Gastroesophageal sphincter (tissue), 4 donors: ENCODE measurements around the gene CCSER2. TPM values are rescaled to one million over a fixed set of nuclear protein-coding genes. Genes with fewer than 3 reads are reported as not detected.
"Not testable (repeated sequence)": the region's sequence is repeated elsewhere in the genome, so short reads cannot be mapped to it uniquely, and the experiment has no call there.

ENCODE experiments used
- ATAC-seq: fragments of 150-250 bp; one replicate; pipeline ENCODE4 v1.9.1; 2016; ENCODE audit warnings: mild to moderate bottlenecking, moderate library complexity
- H3K27ac ChIP-seq, 4 donors: fragments of 200-600 bp; sonication (generic) in 3 of 4; 1 replicate in 3 of 4; 2 replicates in 1 of 4; pipeline ENCODE4 v1.5.1; 2016 to 2019
- H3K27me3 ChIP-seq: fragments of 200-600 bp; sonication (generic); one replicate; pipeline ENCODE4 v1.5.1; 2019
- H3K36me3 ChIP-seq, 2 donors: fragments of 200-600 bp; sonication (generic); one replicate each; pipeline ENCODE4 v1.5.1; 2019; ENCODE audit warnings: control low read depth in 1 of 2
- H3K4me1 ChIP-seq, 3 donors: fragments of 200-600 bp; sonication (generic); 1 replicate in 2 of 3; 2 replicates in 1 of 3; pipeline ENCODE4 v1.5.1; 2016 to 2019; ENCODE audit warnings: control low read depth in 2 of 3
- H3K4me3 ChIP-seq, 2 donors: fragments of 200-600 bp; sonication (generic); one replicate each; pipeline ENCODE4 v1.5.1; 2019; ENCODE audit warnings: mild to moderate bottlenecking in 1 of 2, moderate library complexity in 1 of 2
- H3K9me3 ChIP-seq, 3 donors: fragments of 200-600 bp; sonication (generic); one replicate each; pipeline ENCODE4 v1.5.1; 2017 to 2019; ENCODE audit warnings: control low read depth in 2 of 3
- EP300 ChIP-seq: sonication (generic); formaldehyde crosslinking; IDR thresholded peaks from one replicate; pipeline ENCODE4 v1.6.1; 2017; ENCODE audit warnings: antibody characterized with exemption, mild to moderate bottlenecking
- POLR2A ChIP-seq, 2 donors: fragments of 450-650 bp; IDR thresholded peaks; one replicate each; pipeline ENCODE4 v1.6.1; 2017; ENCODE audit warnings: antibody characterized with exemption in 2 of 2, mild to moderate bottlenecking in 2 of 2, moderate library complexity in 1 of 2
- POLR2AphosphoS5 ChIP-seq: sonication (generic); formaldehyde crosslinking; IDR thresholded peaks from one replicate; pipeline ENCODE4 v1.6.1; 2017; ENCODE audit warnings: antibody characterized with exemption
- WGBS, 2 donors: methylation state at CpG; one replicate each; pipeline ENCODE4 v1.1.5; 2018; ENCODE audit warnings: low coverage in 1 of 2; 5-methylcytosine and 5-hydroxymethylcytosine counted together
- total RNA-seq, 4 donors: library from RNA; depleted of rRNA; stranded (reverse); fragments of >200 nt; gene quantifications; one replicate each; pipeline ENCODE4 v1.1.0, GENCODE V29; 2016
- TF ChIP-seq, protein P1 (sequence below), 4 experiments: fragments of 200-600 bp in 2 of 4; fragments of 450-650 bp in 2 of 4; sonication (generic) in 1 of 4; IDR thresholded peaks; one replicate each; pipeline ENCODE4 v1.5.1; 2017 to 2019; ENCODE audit warnings: antibody characterized with exemption in 4 of 4, mild to moderate bottlenecking in 2 of 4, moderate library complexity in 2 of 4

CCSER2 gene
- total RNA-seq, 4 donors from 2014 or later = 64.5 to 93.5 (median 83.3) TPM

DNA sequence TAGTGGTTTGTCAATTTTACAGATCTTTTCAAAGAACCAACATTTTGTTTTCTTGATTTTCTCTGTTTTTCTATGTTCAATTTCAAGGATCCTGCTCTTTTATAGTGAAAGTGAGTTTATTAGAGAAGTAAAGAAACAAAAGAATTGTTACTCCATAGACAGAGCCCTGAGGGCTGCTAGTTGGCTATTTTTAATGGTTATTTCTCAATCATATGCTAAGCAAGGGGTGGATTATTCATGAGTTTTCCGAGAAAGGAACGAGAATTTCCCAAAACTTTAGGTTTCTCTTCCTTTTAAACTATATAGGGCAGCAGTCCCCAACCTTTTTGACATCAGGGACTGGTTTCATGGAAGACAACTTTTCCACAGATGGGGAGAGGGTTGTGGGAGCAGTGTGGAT, 165.0 kb downstream of the CCSER2 start:
- Histone ChIP-seq H3K27me3 (no peaks in the 10 kb centered on the region), H3K36me3 (peaks cover 0 to 16% of the 10 kb centered on the region in 2 donors), H3K4me1 (peaks cover 0 to 7% (median 0%) of the 10 kb centered on the region in 3 donors), H3K9me3 (no peaks in the 10 kb centered on the region), H3K27ac (no peak overlapping the region), H3K4me3 (no peak overlapping the region)
- TF ChIP-seq EP300 (no peak), POLR2AphosphoS5 (no peak), POLR2A (IDR thresholded peaks at IDR 0.05) (no peak)
- TF ChIP-seq, protein P1, sequence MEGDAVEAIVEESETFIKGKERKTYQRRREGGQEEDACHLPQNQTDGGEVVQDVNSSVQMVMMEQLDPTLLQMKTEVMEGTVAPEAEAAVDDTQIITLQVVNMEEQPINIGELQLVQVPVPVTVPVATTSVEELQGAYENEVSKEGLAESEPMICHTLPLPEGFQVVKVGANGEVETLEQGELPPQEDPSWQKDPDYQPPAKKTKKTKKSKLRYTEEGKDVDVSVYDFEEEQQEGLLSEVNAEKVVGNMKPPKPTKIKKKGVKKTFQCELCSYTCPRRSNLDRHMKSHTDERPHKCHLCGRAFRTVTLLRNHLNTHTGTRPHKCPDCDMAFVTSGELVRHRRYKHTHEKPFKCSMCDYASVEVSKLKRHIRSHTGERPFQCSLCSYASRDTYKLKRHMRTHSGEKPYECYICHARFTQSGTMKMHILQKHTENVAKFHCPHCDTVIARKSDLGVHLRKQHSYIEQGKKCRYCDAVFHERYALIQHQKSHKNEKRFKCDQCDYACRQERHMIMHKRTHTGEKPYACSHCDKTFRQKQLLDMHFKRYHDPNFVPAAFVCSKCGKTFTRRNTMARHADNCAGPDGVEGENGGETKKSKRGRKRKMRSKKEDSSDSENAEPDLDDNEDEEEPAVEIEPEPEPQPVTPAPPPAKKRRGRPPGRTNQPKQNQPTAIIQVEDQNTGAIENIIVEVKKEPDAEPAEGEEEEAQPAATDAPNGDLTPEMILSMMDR (IDR thresholded peaks at IDR 0.05) = no peak
- ATAC-seq = no peak
- WGBS, 2 donors = 85 to 96% methylated on average over 2 of the region's 2 CpGs

DNA sequence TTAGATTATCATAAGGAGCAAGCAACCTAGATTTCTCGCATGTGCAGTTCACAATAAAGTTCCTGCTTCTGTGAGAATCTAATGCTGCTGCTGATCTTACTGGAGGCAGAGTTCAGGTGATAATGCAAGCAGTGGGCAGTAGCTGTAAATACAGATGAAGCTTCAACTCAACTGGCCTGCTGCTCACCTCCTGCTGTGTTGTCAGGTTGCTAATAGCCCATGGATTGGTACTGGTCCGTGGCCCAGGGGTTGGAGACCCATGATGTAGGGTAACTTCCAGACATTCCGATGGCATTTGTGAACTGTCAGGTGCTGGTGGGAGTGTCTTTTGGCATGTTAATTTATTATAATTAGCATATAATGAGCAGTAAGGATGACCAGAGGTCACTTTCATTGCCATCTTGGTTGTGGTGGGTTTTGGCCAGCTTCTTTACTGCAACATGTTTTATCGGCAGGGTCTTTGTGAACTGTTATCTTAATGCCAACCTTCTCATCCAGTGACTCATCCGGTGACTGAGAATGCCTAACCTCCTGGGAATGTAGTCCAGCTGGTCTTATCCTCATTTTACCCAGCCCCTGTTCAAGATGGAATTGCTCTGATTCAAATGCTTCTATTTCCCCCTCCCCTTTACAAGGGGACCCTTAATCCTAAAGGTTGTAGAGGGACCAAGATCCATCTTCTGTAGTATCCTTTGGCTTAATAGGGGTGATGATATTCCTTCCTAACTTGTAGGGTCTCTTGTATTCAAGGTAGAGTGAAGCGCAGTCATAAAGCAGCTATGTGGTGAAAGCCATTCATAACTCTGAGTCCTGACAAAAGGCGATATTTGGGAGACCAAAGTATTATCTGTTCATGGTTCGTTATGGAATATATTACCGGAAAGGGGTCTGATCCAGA, 165.8 kb downstream of the CCSER2 start:
- TF ChIP-seq EP300 = no peak
- TF ChIP-seq POLR2AphosphoS5 = no peak
- TF ChIP-seq, protein P1 (IDR thresholded peaks at IDR 0.05) = no peak
- no peak for TF ChIP-seq POLR2A (IDR thresholded peaks at IDR 0.05)
- Histone ChIP-seq H3K4me3 (no peak overlapping the region), H3K9me3 (no peaks in the 10 kb centered on the region), H3K4me1 (peaks cover 0 to 7% (median 0%) of the 10 kb centered on the region in 3 donors), H3K36me3 (peaks cover 0 to 16% of the 10 kb centered on the region in 2 donors), H3K27ac (no peak overlapping the region), H3K27me3 (no peaks in the 10 kb centered on the region)
- ATAC-seq = no peak
- 90 to 100% methylated on average over 5 to 9 of the region's 9 CpGs for WGBS, 2 donors

DNA sequence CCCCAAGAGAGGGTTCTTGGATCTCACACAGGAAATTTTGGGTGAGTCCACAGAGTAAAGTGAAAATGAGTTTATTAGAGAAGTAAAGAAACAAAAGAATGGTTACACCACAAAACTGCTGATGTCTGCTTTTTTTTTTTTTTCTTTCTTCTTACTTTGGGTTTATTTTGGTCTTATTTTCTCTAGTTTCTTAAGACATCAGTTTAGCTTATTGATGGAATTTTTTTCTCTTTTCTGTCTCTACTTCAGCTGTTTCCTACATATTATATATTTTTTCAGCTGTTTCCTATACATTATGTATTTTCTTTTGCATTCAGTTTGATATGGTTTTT, 166.4 kb downstream of the CCSER2 start:
- ATAC-seq = no peak
- no peak for TF ChIP-seq POLR2AphosphoS5
- TF ChIP-seq POLR2A (IDR thresholded peaks at IDR 0.05) = no peak
- TF ChIP-seq, protein P1 (IDR thresholded peaks at IDR 0.05) = no peak
- TF ChIP-seq EP300 = no peak
- peaks cover 0 to 9% (median 0%) of the 10 kb centered on the region in 3 donors for H3K4me1 ChIP-seq
- H3K4me3 ChIP-seq = no peak overlapping the region
- no peak overlapping the region for H3K27ac ChIP-seq
- H3K9me3 ChIP-seq = no peaks in the 10 kb centered on the region
- peaks cover 0 to 16% of the 10 kb centered on the region in 2 donors for H3K36me3 ChIP-seq
- H3K27me3 ChIP-seq = no peaks in the 10 kb centered on the region

DNA sequence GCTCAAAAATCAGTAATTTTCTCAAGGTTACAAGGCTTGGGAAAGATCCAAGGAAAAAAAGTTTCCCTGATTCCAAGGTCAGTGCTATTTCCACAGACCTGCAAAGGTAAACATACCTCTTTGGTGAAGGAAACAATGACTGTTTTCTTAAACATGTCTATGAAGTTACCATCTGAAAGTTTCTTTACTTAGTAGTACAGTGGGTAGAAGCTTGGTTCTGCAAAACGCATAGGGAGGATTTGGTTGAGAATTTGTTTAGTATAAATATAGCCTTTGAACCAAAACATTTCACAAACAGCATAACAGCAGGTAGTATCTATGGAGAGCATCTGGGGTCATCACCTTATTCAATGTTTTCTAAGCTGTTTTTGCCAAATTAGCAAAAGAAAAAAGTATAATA, 169.6 kb downstream of the CCSER2 start:
- no peak overlapping the region for H3K27ac ChIP-seq
- H3K4me1 ChIP-seq = peaks cover 0 to 12% (median 0%) of the 10 kb centered on the region in 3 donors
- WGBS, 2 donors = 41 to 70% methylated on average over 1 of the region's 1 CpG
- no peak overlapping the region for H3K4me3 ChIP-seq
- H3K9me3 ChIP-seq = no peaks in the 10 kb centered on the region
- H3K36me3 ChIP-seq = no peaks in the 10 kb centered on the region
- ATAC-seq = no peak
- TF ChIP-seq POLR2AphosphoS5 (no peak), POLR2A (IDR thresholded peaks at IDR 0.05) (no peak), EP300 (no peak)
- TF ChIP-seq, protein P1 (IDR thresholded peaks at IDR 0.05) = no peak
- H3K27me3 ChIP-seq = no peaks in the 10 kb centered on the region

DNA sequence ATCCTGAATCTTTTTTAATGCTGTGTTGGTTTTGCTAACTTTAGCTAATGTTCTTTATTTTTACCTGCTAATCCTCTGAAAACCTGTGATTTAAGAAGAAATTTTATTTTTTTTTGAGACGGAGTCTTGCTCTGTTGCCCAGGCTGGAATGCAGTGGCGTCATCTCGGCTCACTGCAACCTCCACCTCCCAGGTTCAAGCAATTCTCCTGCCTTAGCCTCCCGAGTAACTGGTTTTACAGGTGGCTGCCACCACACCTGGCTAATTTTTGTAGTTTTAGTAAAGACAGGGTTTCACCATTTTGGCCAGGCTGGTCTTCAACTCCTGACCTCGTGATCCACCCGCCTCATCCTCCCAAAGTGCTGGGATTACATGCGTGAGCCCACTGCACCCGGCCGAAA, 170.7 kb downstream of the CCSER2 start:
- 96 to 100% methylated on average over 8 to 9 of the region's 9 CpGs for WGBS, 2 donors
- H3K36me3 ChIP-seq, H3K9me3 ChIP-seq, H3K27ac ChIP-seq, H3K4me1 ChIP-seq, H3K4me3 ChIP-seq, ATAC-seq, H3K27me3 ChIP-seq: not testable (repeated sequence)
